Measurements from ENCODE around the gene TMEM150A. TPM values are rescaled to one million over a fixed set of nuclear protein-coding genes. Genes with fewer than 3 reads are reported as not detected.

Gene TMEM150A
- total and polyA plus RNA-seq, 2 of the 13 experiments (the other 11 are each of a cell fraction or from before 2014, with no cell fraction given): 30.1 to 70.4 TPM

- TF ChIP-seq ZNF766 (CRISPR knock-in tag; IDR thresholded peaks at IDR 0.05; ENCODE audit: borderline replicate concordance) (no peak), ZNF569 (CRISPR knock-in tag; IDR thresholded peaks at IDR 0.05; ENCODE audit: borderline replicate concordance) (no peak), ZNF572 (CRISPR knock-in tag; IDR thresholded peaks at IDR 0.05) (peak; percentile 40; the same call in 1 of the 2 replicates), ZNF878 (CRISPR knock-in tag; IDR thresholded peaks at IDR 0.05) (no peak), HOXD1 (CRISPR knock-in tag; IDR thresholded peaks at IDR 0.05) (no peak), MXD1 (CRISPR knock-in tag; IDR thresholded peaks at IDR 0.05) (no peak), ETS1 (CRISPR knock-in tag; IDR thresholded peaks at IDR 0.05) (no peak), MBD4 (IDR thresholded peaks at IDR 0.05; ENCODE audit: borderline replicate concordance, low read length) (no peak), ZNF329 (CRISPR knock-in tag; IDR thresholded peaks at IDR 0.05; ENCODE audit: low read depth) (no peak), HMG20A (CRISPR knock-in tag; IDR thresholded peaks at IDR 0.05; ENCODE audit: borderline replicate concordance) (peak; percentile 66; the same call in 1 of the 2 replicates), MTERF4 (CRISPR knock-in tag; IDR thresholded peaks at IDR 0.05) (no peak), SOX13 (IDR thresholded peaks at IDR 0.05) (no peak), SOX13 (CRISPR knock-in tag; conservative IDR thresholded peaks at IDR 0.05 in 1 of 2, IDR thresholded peaks at IDR 0.05 in 1 of 2) (peak in 1 of 2 experiments; percentile 69; a peak in 2 of 4 replicates), ZNF34 (CRISPR knock-in tag; IDR thresholded peaks at IDR 0.05; ENCODE audit: borderline replicate concordance) (0 out of 2 replicates have a peak, but pooled peaks have one; percentile 11), MAX (IDR thresholded peaks at IDR 0.05) (peak; percentile 60; the same call in 1 of the 2 replicates), RAD51 (IDR thresholded peaks at IDR 0.05; ENCODE audit: borderline replicate concordance) (no peak), CEBPB (IDR thresholded peaks at IDR 0.05; ENCODE audit: borderline replicate concordance, low read depth, low read length) (no peak), ZNF292 (CRISPR knock-in tag; IDR thresholded peaks at IDR 0.05; ENCODE audit: borderline replicate concordance, low read depth) (peak; percentile 90; the same call in 1 of the 2 replicates), ZEB1 (IDR thresholded peaks at IDR 0.05; ENCODE audit: insufficient replicate concordance, low read depth) (no peak), SYNCRIP (IDR thresholded peaks at IDR 0.05; ENCODE audit: insufficient read depth, low read depth, low read length) (no peak), ZNF614 (CRISPR knock-in tag; IDR thresholded peaks at IDR 0.05; ENCODE audit: borderline replicate concordance) (0 out of 2 replicates have a peak, but pooled peaks have one; percentile 44)
- TF ChIP-seq, protein P1, sequence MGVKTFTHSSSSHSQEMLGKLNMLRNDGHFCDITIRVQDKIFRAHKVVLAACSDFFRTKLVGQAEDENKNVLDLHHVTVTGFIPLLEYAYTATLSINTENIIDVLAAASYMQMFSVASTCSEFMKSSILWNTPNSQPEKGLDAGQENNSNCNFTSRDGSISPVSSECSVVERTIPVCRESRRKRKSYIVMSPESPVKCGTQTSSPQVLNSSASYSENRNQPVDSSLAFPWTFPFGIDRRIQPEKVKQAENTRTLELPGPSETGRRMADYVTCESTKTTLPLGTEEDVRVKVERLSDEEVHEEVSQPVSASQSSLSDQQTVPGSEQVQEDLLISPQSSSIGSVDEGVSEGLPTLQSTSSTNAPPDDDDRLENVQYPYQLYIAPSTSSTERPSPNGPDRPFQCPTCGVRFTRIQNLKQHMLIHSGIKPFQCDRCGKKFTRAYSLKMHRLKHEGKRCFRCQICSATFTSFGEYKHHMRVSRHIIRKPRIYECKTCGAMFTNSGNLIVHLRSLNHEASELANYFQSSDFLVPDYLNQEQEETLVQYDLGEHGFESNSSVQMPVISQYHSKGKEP (CRISPR knock-in tag; IDR thresholded peaks at IDR 0.05): no peak
- TF ChIP-seq, protein P2, sequence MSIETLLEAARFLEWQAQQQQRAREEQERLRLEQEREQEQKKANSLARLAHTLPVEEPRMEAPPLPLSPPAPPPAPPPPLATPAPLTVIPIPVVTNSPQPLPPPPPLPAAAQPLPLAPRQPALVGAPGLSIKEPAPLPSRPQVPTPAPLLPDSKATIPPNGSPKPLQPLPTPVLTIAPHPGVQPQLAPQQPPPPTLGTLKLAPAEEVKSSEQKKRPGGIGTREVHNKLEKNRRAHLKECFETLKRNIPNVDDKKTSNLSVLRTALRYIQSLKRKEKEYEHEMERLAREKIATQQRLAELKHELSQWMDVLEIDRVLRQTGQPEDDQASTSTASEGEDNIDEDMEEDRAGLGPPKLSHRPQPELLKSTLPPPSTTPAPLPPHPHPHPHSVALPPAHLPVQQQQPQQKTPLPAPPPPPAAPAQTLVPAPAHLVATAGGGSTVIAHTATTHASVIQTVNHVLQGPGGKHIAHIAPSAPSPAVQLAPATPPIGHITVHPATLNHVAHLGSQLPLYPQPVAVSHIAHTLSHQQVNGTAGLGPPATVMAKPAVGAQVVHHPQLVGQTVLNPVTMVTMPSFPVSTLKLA (IDR thresholded peaks at IDR 0.05): no peak
These were observed 12.3 kb downstream of the TMEM150A start (continued) for GRCh38 chr2:85589982-85590791.
